ENCODE measurements around the gene ZCWPW1.
"Not testable (repeated sequence)": the region's sequence is repeated elsewhere in the genome, so short reads cannot be mapped to it uniquely, and the experiment has no call there.

The ZCWPW1 gene

DNA sequence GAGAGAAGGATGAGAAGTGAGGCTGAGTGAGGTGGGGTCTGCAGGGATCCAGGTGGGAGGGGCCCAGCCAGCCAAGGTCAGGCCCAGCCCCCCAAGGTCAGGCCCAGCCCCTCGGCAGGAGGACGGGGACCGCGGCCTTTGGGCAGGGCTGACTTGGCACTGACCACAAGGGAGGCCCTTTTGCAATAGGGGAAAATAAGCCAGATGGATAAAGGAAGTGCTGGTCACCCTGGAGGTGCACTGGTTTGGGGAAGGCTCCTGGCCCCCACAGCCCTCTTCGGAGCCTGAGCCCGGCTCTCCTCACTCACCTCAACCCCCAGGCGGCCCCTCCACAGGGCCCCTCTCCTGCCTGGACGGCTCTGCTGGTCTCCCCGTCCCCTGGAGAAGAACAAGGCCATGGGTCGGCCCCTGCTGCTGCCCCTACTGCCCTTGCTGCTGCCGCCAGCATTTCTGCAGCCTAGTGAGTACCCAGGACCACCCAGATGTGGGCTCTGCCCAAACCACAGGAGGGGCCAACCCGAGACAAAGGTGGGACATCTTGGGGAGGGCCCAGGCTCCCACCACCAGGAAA lies 55.2 kb downstream of the ZCWPW1 start, which contains the start of gene PILRA:
PILRA (plus strand) TSS at position 227 of the 571 bp plus-strand sequence; CDS start at position 397, 170 bp downstream.
- DNase-seq (ENCODE audit: low read depth, low spot score), result no peak

DNA sequence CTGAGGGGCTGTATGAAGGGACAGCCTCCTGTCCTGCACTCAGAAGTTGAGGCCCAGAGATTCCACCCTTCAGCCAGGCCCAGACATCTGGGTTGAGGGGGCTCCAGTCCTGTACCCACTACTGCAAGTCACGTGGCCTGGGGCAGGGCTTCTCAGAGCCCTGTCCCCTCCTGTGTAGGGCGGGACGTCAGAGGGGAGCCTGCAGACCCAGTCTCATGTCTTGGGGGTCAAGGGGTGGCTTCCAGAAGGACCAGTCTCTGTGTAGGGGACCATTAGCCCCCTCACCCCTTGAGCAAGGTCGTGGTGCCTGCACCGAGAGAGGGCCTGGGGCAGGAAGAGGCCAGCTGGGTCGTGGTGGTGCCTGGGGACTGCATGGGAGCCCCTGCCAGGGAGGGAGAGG lies 55.8 kb downstream of the ZCWPW1 start:
- no peak for DNase-seq (ENCODE audit: low read depth, low spot score)

DNA sequence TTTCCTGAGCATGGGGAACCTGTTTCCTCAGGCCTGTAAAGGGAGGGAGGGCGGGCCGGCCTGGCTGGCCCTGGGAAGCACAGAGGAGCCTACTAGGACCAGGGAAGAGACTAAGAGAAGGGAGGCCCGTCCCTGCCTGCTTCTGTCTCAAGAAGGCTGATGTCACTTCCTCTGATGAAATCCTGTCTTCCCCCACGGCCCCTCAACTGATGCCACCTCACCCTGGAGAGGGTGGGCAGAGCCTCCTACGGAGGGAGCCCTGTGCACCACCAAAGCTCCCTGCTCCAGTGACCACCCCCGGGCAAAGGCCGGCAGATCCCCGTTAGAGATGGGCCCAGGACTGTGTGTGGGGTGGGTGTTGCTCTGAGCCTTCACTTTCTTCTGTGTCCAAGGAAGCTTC lies 56.2 kb downstream of the ZCWPW1 start:
- DNase-seq (ENCODE audit: low read depth, low spot score), result no peak

DNA sequence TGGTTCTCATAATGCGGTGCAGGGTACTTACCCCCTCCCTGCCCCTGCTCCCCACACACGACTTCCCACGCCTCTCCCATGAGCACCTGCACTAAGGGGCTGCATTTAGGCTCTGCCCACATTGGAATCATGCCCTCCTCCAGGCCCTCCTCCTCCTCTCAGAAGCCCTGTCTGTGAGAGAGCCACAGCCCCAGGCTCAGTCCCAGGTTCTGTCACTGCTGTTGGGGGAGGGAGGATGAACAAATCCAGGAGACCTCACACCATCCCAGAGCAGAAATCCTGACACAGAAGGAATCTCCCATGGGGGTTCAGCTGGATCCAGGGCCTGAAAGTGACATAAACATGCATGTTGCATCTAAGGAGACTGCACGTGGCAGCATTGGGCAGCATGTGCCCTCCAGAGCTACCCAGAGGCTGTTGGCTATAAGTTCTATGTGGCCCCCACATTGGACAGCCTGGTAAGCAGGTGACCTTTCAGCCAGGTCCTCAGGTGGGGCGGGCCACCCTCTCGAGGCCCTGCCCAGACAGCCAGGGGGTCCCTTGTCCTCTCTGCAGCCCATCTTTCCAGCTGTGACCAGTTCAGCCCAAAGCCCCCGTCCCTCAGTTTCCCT lies 56.8 kb downstream of the ZCWPW1 start:
- peak; percentile 51 for DNase-seq (ENCODE audit: low read depth, low spot score)

DNA sequence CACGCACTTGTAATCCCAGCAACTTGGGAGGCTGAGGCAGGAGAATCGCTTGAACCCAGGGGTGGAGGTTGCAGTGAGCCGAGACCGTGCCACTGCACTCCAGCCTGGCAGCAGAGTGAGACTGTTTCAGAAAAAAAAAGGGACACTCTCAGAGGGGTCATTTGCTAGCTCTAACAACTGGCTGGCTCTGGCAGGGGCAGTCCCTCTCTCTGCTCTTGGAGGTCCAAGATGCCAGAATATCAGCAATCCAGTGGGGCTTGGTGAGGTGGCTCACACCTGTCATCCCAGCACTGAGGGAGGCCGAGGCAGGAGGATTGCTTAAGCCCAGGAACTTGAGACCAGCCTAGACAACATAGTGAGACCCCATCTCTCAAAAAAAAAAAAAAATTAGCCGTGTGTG lies 57.8 kb downstream of the ZCWPW1 start:
- no peak for DNase-seq (ENCODE audit: low read depth, low spot score)

DNA sequence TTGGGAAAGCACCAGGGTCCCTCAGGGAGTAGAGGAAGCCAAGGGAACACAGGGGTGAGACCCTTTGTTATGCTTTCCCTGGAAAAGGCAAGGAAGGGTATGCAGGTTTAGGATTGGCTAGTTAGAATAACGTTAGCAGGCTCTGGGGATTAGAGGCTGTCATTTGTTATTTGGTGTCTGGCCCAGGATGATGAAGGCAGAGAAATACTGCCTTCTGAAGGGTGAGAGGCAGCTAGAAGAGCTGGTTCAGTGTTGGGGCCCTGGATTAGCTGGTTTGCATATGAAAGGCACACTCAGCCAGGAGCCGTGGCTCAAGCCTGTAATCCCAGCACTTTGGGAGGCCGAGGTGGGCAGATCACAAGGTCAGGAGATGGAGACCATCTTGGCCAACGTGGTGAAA lies 58.2 kb downstream of the ZCWPW1 start:
- peak; percentile 70 for DNase-seq (ENCODE audit: low read depth, low spot score)

DNA sequence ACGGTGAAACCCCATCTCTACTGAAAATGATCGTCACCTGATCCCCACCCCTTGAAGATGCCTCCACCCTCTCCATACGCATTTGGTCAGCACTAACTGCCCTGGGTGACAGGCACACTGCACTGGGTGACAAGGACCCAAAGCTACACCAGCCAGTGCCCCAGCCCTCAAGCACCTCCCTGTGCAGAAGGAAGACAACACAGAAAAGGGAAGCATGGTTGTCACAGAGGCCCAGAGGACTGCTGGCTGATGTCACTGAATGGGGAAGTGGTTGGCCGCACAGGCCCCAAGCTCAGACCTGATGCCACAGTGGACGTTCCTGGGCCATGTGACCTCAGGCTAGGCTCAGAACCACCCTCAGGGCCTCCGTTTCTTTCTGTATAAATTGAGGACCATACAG lies 59.4 kb downstream of the ZCWPW1 start:
- no peak for DNase-seq (ENCODE audit: low read depth, low spot score)

DNA sequence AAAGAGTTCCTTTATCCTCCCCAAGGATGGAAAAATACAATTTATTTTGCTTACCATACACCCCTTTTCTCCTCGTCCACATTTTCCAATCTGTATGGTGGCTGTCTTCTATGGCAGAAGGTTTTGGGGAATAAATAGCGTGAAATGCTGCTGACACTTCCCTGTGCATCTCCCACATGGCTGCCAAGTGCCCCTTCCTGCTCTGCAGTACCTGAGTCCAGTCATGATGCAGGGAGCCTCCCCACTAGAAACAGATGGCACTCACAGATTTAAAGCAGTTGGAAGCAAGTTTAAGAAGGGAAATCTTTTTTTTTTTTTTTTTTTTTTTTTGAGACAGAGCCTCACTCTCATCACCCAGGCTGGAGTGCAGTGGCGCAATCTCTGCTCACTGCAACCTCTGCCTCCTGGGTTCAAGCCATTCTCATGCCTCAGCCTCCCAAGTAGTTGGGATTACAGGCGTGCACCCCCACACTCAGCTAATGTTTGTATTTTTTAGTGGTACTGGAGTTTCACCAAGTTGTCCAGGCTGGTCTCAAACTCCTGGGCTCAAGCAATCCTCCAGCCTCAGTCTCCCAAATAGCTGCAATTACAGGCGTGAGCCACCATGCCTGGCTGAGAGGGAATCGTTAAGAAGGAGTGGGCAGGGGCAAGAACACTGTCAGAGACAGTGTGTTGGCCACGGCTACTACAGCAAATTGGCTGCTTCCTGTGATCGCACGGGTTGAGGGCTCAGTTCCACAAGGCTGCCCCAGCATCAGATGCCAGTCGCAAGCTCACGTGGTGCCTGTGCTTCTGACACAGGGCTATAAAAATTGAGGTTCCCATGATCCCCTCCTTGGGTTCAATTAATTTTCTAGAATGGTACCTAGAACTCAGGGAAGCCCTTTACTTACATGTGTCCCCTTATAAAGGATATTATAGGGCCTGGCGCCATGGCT lies 60.6 kb downstream of the ZCWPW1 start:
- no peak for DNase-seq (ENCODE audit: low read depth, low spot score)

DNA sequence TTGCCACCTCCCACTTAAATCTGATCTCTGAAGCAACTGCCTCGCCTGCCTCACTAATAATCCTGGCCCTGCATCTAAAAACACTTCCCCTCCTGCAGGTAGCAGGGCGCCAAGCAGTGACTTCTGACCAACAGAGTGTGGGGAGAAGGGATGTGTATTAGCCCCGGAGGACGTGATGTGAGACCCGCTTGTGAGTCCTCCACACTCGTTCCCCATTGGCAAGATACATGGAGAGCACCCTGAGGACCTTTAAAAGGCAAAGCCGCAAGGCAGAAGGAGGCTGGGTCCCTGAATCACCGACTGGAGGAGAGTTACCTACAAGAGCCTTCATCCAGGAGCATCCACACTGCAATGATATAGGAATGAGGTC lies 61.3 kb downstream of the ZCWPW1 start:
- DNase-seq (ENCODE audit: low read depth, low spot score), result no peak

DNA sequence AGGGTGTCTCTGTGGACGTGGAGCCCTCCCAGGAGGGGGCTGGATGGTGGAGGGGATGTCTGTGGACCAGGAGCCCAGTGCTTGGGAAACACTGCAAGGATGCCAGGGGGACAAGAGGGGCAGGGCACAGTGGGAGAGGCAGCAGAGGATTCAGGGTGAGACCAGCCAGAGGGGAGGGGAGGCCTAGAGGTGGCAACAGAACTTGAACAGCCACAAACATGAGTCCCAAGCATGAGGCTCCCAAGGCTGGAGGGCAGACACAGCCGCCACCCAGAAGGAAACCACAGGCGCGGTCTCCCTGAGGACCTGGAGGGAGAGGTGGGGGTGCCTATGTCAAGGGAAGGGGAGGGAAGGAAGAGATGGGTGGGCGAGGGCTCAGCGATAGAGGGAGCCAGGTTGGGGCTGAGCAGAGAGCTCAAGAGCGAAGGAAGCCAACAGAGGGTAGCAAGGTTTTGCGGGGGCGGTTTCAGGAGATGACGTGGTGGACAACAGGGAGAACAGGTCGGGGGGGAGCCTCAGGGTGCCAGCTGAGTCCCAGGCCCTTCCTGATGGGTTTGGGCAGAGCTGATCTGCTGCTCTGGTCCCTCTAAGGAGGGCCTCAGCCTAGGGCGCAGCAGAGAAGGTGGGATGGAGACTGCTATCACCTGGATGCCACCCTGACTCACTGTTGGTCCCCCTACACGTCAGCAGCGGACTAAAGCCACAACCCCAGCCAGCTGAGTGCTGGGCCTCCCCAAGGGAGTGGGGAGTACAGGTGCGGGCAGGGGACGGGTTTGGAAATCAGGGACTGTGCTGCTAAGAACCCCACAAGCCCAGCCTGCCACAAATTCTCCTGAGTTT lies 61.9 kb downstream of the ZCWPW1 start:
- DNase-seq (ENCODE audit: low read depth, low spot score), result no peak

DNA sequence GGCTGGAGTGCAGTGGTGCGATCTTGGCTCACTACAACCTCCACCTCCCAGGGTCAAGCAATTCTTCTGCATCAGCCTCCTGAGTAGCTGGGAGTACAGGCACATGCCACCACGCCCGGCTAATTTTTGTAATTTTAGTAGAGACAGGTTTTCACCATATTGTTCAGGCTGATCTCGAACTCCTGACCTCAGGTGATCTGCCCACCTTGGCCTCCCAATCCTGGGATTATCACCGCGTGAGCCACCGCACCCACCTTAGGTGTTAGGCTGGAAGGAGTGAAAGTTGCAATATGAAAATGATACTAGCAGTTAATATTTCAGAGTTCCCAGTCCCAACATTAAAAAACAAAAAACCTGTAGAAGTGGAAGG lies 62.5 kb downstream of the ZCWPW1 start:
- not testable (repeated sequence) for DNase-seq (ENCODE audit: low read depth, low spot score)

DNA sequence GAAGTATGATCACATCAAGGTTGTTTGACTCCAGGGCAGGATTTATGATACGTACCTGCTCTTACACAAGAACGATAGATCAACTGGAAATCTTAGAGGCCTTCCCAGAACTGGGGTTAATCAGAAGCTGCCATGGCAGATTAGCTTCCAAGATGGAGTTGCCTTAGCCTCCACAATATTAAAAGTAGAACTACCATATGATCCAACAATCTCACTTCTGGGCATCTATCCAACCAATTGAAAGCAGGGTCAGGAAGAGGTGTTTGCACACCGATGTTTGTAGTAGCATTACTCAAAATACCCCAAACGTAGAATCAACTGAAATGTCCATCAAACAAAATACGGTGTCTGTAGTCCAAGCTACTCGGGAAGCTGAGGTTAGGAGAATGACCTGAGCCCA lies 64.0 kb downstream of the ZCWPW1 start:
- DNase-seq (ENCODE audit: low read depth, low spot score), result no peak

DNA sequence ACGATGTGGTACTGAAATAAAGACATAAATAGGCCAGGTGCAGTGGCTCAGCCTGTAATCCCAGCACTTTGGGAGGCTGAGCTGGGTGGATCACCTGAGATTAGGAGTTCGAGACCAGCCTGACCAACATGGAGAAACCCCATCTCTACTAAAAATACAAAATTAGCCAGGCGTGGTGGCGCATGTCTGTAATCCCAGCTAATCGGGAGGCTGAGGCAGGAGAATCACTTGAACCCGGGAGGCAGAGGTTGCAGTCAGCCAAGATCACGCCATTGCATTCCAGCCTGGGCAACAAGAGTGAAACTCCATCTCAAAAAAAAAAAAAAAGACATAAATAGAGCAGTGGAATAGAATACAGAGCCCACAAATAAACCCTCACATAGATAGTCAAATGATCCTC lies 64.7 kb downstream of the ZCWPW1 start:
- not testable (repeated sequence) for DNase-seq (ENCODE audit: low read depth, low spot score)

DNA sequence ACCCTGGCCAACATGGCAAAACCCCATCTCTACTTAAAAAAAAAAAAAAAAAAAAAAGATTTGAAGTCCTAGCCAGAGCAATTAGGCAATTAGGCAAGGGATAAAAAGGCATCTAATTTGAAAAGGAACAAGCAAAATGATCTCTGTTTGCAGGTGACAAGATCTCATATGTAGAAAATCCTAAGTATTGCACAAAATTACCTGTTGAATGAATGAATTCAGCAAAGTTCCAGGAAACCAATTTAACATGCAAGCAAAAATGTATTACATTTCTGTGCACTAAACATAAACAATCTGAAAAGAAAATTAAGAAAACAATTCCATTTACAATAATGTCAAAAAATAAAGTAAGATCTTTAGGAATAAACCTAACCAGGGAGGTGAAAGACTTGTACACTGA lies 65.4 kb downstream of the ZCWPW1 start:
- DNase-seq (ENCODE audit: low read depth, low spot score), result no peak

DNA sequence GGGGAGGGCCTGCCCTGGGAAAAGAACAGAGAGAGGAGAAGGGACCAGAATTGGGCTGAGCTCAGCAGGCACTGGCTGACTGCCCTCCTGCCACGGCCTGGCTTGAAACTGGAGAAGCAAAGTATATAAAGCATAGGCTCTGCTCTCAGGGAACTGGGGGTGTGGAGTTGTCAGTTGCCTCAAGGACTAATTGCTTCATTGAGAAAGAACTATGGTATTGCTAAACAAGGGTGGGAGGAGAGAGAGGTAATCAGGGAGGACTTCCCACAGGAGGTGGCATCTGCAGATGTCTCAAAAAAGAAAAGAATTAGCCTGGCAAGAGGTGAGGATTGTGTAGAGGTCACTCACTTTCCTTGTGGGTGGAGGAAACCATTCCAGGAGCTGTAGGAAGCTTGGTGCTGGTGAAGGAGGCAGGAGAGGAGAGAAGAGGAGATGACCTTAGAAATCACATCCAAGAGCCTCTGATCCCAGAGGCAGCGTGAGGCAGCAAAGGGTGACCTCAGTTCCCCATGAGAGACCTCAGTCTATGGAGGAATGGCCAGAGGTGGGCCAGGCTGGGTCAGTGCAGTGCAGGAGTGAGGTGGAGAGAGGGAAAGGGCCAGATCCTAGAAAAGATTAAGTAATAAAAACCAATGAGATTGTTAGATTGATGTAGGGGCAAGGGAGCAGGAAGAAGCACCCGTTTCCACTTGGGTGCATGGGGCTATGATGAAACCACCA lies 68.2 kb downstream of the ZCWPW1 start:
- no peak for DNase-seq (ENCODE audit: low read depth, low spot score)

DNA sequence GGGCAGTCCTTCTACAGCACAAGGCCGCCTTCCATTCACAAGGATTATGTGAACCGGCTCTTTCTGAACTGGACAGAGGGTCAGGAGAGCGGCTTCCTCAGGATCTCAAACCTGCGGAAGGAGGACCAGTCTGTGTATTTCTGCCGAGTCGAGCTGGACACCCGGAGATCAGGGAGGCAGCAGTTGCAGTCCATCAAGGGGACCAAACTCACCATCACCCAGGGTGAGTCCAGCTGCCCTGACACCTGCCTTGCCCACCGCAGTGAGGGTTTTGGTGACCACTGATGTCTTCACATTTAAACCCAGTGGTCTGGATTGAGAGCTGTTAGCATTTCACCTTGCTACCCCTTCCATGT lies 69.7 kb downstream of the ZCWPW1 start:
- no peak for DNase-seq (ENCODE audit: low read depth, low spot score)

DNA sequence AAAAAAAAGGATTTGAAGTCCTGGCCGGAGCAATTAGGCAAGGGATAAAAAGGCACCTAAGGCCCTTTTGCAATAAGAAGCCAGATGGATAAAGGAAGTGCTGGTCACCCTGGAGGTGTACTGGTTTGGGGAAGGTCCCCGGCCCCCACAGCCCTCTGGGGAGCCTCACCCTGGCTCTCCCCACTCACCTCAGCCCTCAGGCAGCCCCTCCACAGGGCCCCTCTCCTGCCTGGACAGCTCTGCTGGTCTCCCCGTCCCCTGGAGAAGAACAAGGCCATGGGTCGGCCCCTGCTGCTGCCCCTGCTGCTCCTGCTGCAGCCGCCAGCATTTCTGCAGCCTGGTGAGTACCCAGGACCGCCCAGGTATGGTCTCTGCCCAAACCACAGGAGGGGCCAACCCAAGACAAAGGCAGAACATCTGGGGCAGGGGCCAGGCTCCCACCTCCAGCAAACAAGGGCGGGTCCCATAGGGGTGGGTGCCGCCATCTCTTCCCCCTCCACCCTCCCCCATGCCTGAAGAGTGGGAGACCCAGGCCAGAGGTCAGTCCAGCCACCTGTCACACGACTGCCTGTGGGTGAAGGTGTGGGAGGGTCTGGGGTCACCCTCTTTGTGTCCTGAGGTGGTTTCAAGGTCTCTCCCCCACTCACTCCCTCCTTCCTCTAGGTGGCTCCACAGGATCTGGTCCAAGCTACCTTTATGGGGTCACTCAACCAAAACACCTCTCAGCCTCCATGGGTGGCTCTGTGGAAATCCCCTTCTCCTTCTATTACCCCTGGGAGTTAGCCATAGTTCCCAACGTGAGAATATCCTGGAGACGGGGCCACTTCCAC lies 70.3 kb downstream of the ZCWPW1 start, which contains the start of gene PILRB:
PILRB (plus strand) TSS at position 91 of the 830 bp plus-strand sequence; CDS start at position 277, 186 bp downstream.
- no peak for DNase-seq (ENCODE audit: low read depth, low spot score)

DNA sequence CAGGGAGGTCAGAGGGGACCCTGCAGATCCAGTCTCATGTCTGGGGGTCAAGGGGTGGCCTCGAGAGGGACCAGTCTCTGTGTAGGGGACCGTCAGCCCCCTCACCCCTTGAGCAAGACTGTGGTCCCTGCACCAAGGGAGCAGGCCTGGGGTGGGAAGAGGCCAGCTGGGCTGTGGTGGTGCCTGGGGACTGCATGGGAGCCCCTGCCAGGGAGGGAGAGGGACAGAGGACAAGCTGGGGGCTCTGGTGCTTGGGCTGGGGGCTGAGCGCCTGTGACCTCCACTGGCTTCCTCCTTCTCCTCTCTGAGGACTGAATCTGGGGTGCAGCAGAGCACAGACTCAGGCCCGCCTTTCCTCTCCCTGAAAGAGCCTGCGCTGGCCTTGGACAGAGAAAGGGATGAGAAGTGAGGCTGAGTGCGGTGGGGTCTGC lies 71.4 kb downstream of the ZCWPW1 start:
- DNase-seq (ENCODE audit: low read depth, low spot score), result no peak

DNA sequence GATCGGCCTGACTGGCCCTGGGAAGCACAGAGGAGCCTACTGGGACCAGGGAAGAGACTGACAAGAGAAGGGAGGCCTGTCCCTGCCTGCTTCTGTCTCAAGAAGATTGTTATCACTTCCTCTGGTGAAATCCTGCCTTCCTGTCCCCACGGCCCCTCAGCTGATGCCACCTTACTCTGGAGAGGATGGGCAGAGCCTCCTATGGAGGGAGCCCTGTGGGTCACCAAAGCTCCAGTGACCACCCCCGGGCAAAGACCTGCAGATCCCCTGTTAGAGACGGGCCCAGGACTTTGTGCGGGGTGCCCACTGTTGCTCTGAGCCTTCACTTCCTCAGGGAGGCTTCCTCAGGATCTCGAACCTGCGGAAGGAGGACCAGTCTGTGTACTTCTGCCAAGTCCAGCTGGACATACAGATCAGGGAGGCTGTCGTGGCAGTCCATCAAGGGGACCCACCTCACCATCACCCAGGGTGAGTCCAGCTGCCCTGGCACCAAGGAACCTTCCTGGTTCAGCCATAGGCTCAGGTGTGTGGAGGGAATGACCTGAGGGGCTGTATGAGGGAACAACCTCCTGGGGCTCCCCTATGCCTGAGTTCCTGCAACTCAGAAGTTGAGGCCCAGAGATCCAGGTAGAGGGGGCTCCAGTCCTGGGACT lies 72.0 kb downstream of the ZCWPW1 start:
- DNase-seq (ENCODE audit: low read depth, low spot score), result no peak
